Hepatocyte (in vitro differentiated cells): ENCODE measurements around the gene EPN1.

ENCODE experiments used
- CTCF ChIP-seq: fragments of 200-600 bp; sonication (generic); IDR thresholded peaks from 2 replicates; pipeline ENCODE4 v1.5.1; 2016; ENCODE audit warnings: antibody characterized with exemption, mild to moderate bottlenecking; ENCODE audit not compliant: poor library complexity
- EZH2 ChIP-seq: fragments of 200-600 bp; sonication (generic); IDR thresholded peaks from 2 replicates; pipeline ENCODE4 v1.6.1; 2016; ENCODE audit warnings: antibody characterized with exemption, mild to moderate bottlenecking, borderline replicate concordance
- EZH2phosphoT487 ChIP-seq: fragments of 200-600 bp; sonication (generic); IDR thresholded peaks from one replicate; pipeline ENCODE4 v1.6.1; 2018; ENCODE audit warnings: antibody characterized with exemption, mild to moderate bottlenecking, low read depth, moderate library complexity; ENCODE audit not compliant: unreplicated experiment, severe bottlenecking

GRCh38 chr19:55690769-55691545, 15.9 kb downstream of the EPN1 start:
- no peak for TF ChIP-seq CTCF
- TF ChIP-seq EZH2 = no peak
- no peak for TF ChIP-seq EZH2phosphoT487
